ENCODE data around the gene BATF.
"Not testable (repeated sequence)": the region's sequence is repeated elsewhere in the genome, so short reads cannot be mapped to it uniquely, and the experiment has no call there.

Gene BATF

GRCh38 chr14:75522224-75522982, at the start of gene BATF:
TSS of gene BATF (plus strand) at chr14:75522469. CDS start at chr14:75522683, 214 bp downstream.
- no peak for DNase-seq

GRCh38 chr14:75474127-75474526, 48.1 kb upstream of the BATF start:
- DNase-seq, result not testable (repeated sequence)

GRCh38 chr14:75476274-75476995, 45.8 kb upstream of the BATF start:
- DNase-seq, result no peak

- no peak for DNase-seq
Measured at GRCh38 chr14:75477881-75478280, 44.4 kb upstream of the BATF start.

GRCh38 chr14:75479770-75480600, 42.3 kb upstream of the BATF start:
- no peak for DNase-seq

GRCh38 chr14:75482366-75482765, 39.9 kb upstream of the BATF start:
- no peak for DNase-seq

- no peak for DNase-seq
Measured at GRCh38 chr14:75484711-75485429, 37.4 kb upstream of the BATF start.

GRCh38 chr14:75486318-75486717, 36.0 kb upstream of the BATF start:
- no peak for DNase-seq

GRCh38 chr14:75487155-75487671, 35.1 kb upstream of the BATF start:
- no peak for DNase-seq

- no peak for DNase-seq
Measured at GRCh38 chr14:75489480-75489837, 32.8 kb upstream of the BATF start.

- DNase-seq, result no peak
Measured at GRCh38 chr14:75491376-75491978, 30.8 kb upstream of the BATF start.

GRCh38 chr14:75492832-75493591, 29.3 kb upstream of the BATF start:
- DNase-seq, result no peak

GRCh38 chr14:75493592-75494087, 28.6 kb upstream of the BATF start:
- no peak for DNase-seq

GRCh38 chr14:75494896-75495295, 27.4 kb upstream of the BATF start:
- no peak for DNase-seq

- DNase-seq, result no peak
Measured at GRCh38 chr14:75495399-75495798, 26.9 kb upstream of the BATF start.

- no peak for DNase-seq
Measured at GRCh38 chr14:75495882-75496281, 26.4 kb upstream of the BATF start.

- no peak for DNase-seq
Measured at GRCh38 chr14:75496755-75497154, 25.5 kb upstream of the BATF start.

GRCh38 chr14:75497191-75497590, 25.1 kb upstream of the BATF start:
- no peak for DNase-seq

- DNase-seq, result no peak
Measured at GRCh38 chr14:75497701-75498100, 24.6 kb upstream of the BATF start.

GRCh38 chr14:75499084-75499875, 23.0 kb upstream of the BATF start:
- DNase-seq, result no peak
